GM12873 (cell line): ENCODE measurements around the gene FBLN2.

Experiments used
- TF ChIP-seq, protein P1 (sequence below): IDR thresholded peaks from 2 replicates; pipeline ENCODE4 v1.5.1; 2012; ENCODE audit warnings: low read depth, mild to moderate bottlenecking, moderate library complexity, low read length, control low read depth; ENCODE audit not compliant: insufficient read depth; ENCODE audit errors: missing control alignments

Gene FBLN2

DNA sequence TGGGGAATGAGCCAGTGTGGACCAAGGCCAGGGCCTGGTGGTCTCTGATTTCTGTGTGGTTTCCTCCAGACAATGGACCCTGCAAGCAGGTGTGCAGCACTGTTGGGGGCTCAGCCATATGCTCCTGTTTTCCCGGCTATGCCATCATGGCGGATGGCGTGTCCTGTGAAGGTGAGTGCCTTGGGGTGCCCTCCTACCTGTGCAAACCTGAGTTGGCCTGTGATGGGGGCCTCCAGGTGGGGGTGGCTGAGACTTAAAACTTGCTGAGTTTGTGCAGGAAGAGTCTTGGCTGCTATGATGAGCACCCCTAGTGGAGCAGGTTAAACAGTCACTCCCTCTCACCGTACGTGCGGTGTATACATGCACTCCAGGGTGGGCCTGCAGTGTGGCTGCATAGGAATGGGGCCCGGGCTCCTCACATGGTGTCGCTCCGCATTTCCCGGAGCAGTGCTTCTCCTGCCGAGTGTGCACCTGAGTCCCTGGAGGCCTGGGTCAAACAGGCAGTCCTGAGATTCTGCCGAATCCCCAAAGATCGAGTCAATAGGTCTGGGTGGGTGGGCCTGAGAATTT is 70.8 kb downstream of the FBLN2 start:
- TF ChIP-seq, protein P1, sequence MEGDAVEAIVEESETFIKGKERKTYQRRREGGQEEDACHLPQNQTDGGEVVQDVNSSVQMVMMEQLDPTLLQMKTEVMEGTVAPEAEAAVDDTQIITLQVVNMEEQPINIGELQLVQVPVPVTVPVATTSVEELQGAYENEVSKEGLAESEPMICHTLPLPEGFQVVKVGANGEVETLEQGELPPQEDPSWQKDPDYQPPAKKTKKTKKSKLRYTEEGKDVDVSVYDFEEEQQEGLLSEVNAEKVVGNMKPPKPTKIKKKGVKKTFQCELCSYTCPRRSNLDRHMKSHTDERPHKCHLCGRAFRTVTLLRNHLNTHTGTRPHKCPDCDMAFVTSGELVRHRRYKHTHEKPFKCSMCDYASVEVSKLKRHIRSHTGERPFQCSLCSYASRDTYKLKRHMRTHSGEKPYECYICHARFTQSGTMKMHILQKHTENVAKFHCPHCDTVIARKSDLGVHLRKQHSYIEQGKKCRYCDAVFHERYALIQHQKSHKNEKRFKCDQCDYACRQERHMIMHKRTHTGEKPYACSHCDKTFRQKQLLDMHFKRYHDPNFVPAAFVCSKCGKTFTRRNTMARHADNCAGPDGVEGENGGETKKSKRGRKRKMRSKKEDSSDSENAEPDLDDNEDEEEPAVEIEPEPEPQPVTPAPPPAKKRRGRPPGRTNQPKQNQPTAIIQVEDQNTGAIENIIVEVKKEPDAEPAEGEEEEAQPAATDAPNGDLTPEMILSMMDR, result no peak

DNA sequence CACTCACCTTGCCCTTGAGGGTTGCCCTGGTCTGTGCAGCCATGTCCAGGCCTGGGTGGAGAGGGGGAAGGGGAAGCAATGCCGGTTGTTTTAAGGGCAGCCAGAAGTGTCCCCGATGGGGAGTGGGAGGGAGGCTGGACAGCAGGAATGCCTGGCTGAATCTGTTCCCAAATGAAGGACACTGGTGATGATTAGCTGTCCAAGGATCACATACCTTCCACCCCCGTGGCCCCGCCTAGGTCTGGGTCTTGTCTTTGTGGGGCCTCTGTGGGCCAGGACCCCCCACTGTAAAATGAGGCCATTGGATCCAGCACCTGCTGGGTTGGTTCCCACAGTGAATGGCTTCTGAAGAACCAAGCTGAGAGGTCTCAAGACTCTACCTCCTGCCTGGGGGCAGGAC is 71.4 kb downstream of the FBLN2 start:
- TF ChIP-seq, protein P1, result no peak

DNA sequence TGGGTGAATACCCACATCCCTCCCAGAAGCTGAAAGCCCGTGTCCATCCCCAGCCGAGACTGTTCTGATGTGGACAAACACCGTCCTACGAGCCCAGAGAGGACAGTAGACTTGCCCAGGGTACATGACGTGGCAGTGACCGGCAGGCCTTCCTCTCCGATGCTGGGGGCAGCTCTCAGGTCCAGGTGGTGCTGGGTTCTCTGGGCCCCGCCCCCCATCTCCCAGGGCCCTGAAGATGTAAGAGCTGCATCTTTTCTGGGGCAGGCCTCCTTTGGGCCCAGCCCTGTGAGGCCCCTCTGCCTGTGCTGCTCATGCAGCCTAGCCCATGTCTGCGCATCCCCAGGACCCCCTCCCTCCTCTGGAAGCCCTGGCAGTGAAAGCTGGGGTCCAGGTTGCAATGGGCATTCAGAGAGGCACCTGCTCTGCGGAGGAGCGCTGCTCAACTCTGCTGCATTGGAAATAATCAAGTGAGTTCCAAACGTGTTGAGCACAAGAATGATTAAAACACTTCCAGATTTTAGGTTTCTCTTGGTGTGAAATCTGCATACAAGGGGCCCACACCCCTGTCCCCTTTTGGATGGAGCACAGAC is 71.9 kb downstream of the FBLN2 start:
- TF ChIP-seq, protein P1, result no peak

DNA sequence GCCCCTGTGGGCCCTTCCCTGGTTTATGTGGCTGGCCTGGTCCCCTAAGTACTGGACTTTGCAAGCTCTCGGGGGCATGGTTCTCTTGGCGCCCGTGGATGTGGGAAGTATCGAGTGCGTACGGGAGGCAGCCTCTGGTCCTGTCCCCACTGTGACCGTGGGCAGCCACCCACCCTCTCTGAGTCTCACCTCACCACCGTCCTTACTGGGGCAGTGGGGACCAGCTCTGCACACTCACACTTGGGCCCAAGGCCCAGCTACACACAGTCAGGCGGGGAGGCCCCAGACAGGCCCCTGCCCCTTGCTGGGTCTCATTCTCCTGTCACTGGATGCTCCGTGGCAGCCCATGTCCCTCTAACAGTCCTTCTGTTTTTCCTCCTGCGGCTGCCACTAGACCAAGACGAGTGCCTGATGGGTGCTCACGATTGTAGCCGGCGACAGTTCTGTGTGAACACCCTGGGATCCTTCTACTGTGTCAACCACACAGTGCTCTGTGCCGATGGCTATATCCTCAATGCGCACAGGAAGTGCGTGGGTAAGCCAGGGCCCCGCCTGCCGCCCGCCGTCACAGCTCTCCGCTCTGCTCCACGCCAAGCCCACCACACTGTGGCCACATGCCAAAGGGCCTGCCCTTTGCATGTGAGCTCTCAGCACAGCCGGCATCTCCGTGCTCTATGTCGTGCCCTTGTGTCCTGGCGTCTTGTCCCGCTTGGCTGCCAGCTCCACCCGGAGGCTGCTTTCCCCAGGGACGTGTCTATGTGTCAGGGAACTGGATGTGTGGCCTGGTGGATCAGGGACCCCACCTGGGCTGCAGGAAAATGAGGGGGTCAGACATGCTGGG is 72.7 kb downstream of the FBLN2 start:
- TF ChIP-seq, protein P1, result no peak

GRCh38 chr3:13622356-13622755 is 73.4 kb downstream of the FBLN2 start:
- TF ChIP-seq, protein P1, result no peak

DNA sequence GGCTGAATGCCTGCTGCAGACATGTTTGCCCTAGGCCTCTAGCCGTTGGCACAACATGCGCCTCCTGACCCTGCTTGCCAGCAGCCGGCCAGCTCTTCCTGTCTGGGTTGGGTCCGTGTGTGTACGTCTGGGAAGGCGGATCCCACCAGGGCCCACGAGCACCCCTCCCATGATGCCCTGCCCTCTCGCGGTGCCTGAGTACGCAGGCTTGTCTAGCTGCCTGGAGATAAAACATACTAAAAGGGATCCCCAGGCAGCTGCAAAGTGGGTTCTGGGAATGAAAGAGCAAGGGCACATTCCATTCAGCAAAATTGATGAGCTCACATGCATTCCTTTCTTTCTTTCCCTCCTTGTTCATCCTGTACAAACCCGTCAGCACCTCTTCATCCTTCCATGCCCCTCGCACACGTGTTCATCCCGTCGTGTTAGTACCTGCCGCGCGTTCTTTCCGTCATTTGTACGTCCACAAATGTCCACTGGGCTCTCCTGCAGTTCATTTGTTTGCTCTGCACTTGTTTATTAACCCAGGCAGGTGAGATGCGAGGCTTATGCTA is 74.3 kb downstream of the FBLN2 start:
- TF ChIP-seq, protein P1, result no peak

DNA sequence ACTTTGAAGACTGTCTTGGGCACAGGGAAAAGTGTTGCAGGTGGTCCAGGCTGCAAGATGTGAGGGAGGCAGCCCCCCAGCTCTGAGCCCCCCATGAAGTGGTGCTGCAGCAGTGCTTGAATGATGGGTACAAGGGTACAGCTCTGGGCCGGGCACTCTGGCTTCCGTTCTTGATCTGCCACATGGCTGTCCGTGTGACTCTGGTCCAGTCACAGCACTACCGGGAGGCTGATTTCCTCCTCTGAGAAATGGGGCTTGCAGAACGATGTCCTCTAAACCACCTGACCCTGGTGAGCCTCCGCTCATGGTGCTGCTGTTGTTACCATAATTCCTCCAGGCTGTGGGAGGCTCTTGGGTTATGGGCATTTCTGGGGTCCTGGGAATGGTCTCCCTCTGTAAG is 75.1 kb downstream of the FBLN2 start:
- TF ChIP-seq, protein P1, result no peak
